ENCODE measurements around the gene GOLGA2.

Gene GOLGA2

GRCh38 chr9:128257086-128257825 lies 18.6 kb downstream of the GOLGA2 start:
- DNase-seq = no peak

DNA sequence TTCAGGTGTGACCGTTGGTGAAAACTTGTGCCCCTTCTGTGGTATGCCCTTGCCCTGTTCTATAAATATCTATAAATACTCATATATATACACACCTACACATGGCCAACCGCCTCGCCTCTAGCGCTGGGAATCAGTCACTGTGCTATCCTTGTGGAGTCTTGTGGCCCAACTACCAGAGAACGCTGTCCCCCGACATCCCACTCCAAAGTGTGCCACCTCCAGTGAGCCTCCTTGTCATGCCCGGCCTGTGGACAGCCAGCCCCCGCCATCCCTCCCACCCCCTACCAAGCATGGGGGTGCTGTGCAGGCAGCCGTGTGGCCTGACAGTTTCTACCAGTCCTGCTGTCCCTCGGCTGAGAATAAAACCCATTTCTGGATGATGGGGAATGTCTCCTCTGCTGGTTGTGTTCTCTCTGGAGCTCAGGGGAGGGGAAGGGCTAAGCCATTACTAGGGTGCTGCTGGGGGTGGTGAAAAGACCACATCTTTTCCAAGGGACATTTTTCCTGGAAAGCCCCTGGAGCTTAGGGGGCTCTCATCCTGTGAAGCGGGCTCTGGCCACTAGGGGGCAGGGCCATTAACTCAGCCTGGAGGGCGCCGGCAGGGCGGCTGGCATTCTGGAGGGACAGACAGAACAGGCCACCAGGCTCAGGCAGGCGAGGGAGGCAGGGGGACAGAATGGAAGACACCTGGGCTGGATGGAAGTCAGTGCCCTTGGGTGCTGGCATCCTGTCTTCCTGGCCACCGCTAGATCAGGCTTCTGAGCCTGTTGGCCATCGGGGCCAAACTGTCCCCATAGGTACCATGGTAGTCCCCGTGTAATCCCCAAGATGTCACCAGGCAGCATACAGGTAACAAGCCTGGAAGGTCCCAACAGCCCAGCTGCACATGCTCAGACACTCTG lies 20.7 kb downstream of the GOLGA2 start:
- DNase-seq = no peak

DNA sequence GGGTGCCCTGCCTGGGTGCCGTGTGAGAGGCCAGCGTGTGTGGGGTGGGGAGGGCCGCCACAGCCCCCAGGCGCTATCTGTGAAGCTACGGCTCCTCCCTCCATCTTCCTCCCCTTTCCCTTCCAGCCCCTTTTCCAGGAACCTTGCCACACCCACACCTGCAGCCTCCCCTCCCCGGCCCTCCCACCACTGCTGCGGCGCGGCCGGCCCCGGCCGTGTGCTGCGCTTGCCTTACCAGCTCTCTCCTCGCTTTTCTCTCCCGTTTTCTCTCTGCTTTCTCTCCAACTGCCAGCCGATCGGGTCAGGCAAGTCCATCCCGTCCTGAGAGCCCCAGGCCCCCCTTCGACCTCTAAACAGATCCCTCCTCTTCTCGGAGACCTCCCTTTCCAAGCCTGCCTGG lies 21.4 kb downstream of the GOLGA2 start:
- no peak for DNase-seq

- no peak for DNase-seq
Measured at GRCh38 chr9:128253991-128254346, 21.8 kb downstream of the GOLGA2 start.

- no peak for DNase-seq
Measured at GRCh38 chr9:128253140-128253990, 22.4 kb downstream of the GOLGA2 start.

DNA sequence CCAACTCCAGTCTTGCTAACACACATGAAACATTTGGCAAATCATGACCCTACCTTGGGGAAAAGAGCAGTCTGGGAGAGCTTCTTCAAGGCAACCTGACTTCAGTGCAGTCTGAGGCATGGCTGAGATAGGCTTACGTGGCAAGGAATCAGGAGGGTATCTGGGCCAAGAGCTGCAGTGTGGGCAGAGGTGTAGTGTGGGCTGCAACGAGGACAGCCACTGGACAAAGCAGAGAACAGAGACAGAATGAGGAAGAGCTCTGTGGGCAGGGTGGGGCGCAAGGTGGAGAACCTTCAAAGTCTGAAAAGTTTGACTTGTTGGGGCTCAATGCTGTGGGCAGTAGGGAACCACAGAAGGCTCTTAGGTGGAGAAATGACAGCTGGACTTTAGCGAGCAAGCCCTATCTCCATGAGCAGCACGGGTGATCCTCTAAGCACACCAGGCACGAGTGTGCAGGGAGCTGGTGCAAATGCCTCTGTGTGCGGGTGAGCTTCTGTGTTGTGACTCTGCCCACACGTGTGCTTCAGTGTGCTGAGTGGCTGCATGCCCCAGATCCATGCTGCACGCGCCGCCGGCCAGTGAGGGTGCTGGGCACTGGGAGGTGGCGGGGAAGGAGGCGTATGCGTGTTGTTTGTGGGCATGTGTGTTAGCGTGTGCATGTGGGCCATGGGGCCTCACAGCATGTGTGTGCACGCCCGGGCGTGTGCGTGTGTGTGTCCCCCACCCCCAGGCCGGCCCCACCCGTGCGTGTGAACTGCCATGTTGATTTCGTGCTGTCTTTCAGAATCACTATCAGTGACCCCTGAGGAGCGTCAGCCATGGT lies 23.3 kb downstream of the GOLGA2 start:
- no peak for DNase-seq

DNA sequence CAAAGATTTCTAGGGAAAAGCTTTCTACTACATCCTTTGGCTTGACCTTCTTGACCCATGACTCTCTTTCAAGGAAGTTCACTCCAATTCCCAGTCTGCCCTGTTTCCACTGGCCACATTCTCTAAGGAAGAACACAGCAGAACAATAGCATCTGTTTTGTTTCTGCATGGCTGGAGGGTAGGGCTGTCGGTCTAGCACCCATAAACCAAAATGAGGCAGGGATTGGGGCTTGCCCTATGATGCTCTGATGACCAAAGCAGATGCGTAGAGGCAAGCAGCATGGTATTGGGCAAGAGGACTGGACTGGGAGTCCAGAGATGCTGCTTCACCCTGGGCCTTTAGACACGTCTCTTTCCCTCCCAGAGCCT lies 24.1 kb downstream of the GOLGA2 start:
- DNase-seq = no peak

- no peak for DNase-seq
Measured at GRCh38 chr9:128250839-128251731, 24.7 kb downstream of the GOLGA2 start.

GRCh38 chr9:128249908-128250838 lies 25.6 kb downstream of the GOLGA2 start:
- no peak for DNase-seq

DNA sequence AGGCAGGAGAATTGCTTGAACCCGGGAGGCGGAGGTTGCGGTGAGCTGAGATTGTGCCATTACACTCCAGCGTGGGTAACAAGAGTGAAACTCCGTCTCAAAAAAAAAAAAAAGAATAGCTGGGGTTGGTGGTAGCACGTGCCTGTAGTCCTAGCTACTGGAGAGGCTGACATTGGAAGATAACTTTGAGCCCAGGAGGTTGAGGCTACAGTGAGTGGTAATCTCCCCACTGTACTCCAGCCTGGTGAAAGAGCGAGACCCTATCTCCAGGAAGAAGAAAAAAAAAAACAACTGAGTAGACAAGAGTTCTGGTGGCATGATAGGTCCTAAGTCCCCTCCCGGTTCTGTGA lies 26.3 kb downstream of the GOLGA2 start:
- DNase-seq = no peak

- no peak for DNase-seq
Measured at GRCh38 chr9:128247226-128247803, 28.5 kb downstream of the GOLGA2 start.

GRCh38 chr9:128246471-128246870 lies 29.3 kb downstream of the GOLGA2 start:
- DNase-seq = no peak

DNA sequence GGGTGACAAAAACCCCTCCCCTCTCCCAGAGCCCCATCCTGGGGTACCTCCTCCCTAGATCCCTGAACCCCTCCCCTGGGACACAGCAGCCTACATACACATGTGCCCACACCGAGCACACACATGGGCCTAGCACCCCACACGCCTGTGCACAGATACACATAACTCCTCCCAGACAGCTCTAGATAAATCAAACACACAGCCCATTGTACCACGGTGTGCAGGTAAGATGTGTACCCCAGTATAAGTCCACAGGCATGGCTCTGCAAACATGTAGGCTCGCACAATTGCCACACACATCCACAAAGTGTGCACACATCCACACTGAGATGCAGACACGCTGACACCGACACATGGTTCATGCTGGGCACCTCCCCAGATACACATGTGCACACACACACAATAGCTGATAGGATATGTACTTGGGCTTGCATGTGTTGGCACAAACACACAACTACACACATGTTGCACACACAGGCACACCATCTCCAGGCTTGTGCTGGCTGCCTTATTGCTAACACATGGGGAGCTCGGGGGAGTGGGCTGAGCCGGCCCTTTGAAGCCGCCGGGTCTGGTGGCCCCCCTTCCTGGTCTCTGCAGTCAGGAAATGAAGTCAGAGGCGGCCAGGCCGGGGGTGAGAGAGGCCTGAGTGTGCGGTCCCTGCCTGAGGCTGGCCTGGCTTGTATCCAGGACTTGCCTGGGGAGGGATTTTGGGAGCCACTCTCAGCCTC lies 30.2 kb downstream of the GOLGA2 start:
- peak; percentile 80 for DNase-seq

DNA sequence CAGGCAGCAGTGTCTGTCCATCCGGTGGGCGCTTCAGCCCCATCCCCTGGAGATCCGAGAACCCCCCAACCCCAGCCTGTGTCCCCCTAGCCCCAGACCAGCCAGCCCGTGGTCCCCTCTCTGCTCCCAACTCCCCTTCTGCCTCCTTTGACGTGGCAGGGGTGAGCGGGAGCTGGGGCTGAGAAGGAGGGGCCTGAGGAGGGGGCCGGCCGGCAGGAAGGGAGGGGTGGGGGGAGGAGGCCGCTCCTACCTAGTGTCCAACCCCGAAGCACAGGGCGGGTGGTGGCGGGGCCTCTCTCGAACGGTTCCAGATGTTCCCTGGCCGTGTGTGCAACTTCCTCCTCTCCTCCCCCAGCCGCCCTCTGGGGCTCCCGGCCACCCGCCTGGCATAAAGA lies 31.0 kb downstream of the GOLGA2 start:
- DNase-seq = peak; percentile 86

- DNase-seq = no peak
Measured at GRCh38 chr9:128244091-128244836, 31.5 kb downstream of the GOLGA2 start.

DNA sequence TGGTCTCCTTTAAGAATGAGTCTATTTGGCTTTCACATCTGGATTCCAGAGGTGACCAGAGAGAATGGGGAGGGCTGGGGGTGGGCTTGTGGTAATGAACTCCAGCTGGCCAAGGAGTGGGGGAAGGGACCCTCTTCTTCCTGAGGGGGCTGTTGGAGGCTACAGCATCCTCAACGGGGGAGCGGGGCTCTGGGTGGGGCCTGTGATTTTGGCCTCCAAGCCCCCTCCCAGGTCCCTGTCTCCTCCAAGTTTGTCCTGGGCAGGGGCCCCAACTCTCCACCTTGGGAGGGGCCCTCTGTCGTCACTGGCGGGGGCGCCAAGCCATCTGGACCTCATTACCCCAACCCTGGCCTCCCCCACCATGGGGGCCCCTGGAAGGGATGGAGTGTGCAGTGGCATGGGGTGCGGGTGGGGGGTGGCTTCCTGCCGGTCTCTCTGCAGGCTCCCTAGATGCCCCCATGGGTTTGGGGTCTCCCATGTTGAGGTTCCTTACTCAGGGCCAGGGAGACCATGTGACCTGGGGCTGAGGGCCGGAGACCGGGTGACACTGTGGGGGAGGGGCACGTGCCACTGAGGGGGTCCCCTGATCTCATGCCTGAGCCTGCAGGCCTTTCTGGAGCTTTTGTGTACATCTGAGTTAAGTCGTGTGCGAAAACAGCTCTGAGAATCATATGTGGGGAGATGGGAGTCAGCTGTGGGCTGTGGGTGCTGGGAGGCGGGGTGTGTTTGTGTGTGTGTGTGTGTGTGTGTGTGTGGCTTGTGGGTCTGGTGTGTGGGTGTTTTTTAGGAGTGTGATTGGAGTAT lies 32.4 kb downstream of the GOLGA2 start:
- no peak for DNase-seq

DNA sequence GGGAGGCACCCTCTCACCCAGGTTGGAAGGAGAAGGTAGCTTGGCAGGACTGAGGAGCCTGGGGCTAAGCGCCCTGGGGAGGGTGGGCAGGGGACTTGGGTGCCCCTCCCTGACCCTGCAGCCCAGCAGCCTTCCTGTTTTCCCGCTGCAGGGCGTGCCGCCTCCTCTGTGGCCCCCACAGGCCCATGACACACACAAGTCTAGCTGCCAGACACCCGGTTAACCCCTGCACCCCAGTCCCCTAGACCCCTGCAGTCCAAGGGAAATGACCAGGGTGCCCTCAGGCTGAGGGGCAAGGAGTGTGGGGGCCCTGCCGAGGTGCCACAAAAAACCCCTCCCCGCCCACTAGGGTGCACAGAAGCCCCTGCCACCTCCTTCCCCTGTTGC lies 33.0 kb downstream of the GOLGA2 start:
- DNase-seq = no peak

DNA sequence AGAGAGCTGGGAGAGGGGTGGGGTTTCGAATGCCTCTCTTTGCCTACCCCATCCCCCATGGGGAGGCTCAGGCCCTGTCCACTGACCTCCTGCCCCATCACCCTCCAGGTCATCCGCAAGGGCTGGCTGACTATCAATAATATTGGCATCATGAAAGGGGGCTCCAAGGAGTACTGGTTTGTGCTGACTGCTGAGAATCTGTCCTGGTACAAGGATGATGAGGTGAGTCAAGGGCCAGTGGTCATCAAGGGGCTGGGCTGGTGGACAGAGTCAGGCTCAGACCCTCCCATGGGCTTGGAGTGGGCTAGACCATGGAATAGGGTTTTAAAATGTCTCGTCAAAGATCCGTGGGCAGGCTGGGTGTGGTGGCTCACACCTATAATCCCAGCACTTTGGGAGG lies 33.7 kb downstream of the GOLGA2 start:
- no peak for DNase-seq

Measured in GF-D8 (cell line).